ENCODE measurements around the gene MST1R.

MST1R gene

DNA sequence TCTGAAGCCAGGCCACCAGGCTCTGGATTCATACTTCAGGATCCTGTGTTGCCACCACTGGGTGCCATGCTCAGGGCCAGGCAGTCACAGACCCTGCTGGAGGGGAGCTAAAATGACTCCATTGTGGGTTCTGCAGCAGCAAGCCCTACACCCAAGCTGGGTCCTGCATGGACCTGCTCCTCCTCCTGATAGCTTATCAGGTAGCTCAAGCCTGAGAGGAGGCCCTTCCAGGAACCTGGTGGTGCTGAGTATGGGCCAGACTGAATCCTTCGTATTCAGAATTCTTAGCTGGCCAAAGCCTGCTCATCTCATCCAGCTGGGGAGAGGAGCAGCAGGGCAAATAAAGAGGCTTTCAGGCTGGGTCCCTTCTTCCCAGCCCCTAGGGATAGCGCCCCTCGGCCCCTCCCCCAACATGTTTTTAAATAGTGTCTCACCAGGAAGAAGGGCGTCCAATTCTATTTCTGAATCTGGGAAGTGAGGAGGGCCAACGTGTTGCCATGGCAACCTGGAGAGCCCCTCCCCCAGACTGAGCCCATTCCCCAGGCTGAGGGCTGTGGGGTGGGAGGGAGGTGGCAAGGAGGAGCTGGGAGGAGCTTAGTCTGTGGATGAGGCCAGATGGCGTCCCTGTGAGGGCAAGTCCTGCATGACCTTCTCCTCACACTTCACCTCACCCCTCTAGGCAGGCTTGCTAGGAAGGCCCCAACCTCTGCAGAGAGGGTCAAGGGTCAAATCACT lies 22.9 kb downstream of the MST1R start:
- H3K27ac ChIP-seq = no peak overlapping the region
- no peak for DNase-seq (ENCODE audit: low read depth, low spot score)

DNA sequence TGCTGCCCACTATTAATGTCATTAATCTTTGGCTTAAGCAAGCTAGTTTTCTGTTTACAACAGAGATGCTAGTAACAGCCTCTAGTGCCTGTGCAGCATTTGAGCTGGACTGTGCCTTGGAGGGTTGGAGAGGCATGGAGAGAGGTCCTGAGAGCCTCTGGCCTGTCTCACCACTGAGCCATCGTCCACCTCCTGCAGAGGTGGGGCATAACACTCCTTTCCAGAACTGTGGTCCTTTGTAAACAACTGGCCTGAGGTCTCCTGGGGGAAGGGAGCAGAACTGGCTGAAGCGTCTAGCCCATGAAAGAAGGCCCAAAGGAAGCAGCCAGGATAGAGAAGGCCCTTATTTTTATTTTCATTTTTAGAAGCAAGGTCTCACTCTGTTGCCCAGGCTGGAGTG lies 24.0 kb downstream of the MST1R start:
- DNase-seq (ENCODE audit: low read depth, low spot score) = no peak
- no peak overlapping the region for H3K27ac ChIP-seq

- H3K27ac ChIP-seq = no peak overlapping the region
- no peak for DNase-seq (ENCODE audit: low read depth, low spot score)
Observed at GRCh38 chr3:49878686-49879085, 25.0 kb downstream of the MST1R start.

DNA sequence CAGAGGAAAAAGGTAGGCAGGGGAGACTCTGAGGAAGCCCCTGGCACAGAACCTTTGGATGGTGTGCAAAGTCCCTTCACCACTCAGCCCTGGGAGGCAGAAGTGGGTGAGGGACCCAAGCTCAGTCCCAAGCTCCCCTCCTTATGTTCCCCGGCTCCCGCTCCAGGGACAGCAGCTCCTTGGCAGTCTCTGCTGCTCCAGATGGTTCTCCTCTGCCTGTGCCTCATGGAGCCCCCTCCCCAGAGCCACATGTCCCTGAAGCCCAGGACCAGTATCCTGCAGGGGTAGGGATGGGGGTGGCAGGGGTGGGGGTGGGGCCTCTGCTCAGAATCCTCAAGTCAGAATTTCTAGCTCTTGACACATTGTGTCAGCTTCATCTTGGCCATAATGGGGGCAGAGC lies 26.0 kb downstream of the MST1R start:
- H3K27ac ChIP-seq = no peak overlapping the region
- DNase-seq (ENCODE audit: low read depth, low spot score) = no peak

- DNase-seq (ENCODE audit: low read depth, low spot score) = no peak
- no peak overlapping the region for H3K27ac ChIP-seq
Observed at GRCh38 chr3:49876567-49876966, 27.1 kb downstream of the MST1R start.

- H3K27ac ChIP-seq = no peak overlapping the region
- DNase-seq (ENCODE audit: low read depth, low spot score) = no peak
Observed at GRCh38 chr3:49873623-49874022, 30.1 kb downstream of the MST1R start.

DNA sequence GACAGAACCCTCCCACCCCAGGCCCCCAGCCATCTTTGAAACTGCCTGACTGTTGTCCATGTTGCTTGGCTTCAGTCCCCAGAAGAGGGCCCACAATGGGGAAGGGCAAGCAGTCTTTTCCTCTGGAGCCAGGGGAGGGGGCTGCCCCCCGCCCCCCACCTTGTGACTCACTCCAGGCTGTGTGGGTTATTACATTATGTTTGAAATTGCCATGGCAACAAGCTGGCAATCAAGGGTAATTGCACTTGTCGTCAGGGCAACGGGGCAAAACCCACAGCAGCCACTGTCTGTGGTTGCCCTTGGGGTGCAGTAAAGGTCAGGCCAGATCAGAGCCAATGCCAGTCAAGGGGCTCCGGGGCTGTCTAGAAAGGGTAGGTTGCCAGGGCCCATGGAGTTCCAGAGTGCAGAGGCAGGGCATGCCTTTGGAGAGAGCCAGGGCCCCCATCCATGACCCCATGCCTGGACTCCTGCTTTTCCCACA lies 30.8 kb downstream of the MST1R start:
- H3K27ac ChIP-seq = no peak overlapping the region
- DNase-seq (ENCODE audit: low read depth, low spot score) = no peak

DNA sequence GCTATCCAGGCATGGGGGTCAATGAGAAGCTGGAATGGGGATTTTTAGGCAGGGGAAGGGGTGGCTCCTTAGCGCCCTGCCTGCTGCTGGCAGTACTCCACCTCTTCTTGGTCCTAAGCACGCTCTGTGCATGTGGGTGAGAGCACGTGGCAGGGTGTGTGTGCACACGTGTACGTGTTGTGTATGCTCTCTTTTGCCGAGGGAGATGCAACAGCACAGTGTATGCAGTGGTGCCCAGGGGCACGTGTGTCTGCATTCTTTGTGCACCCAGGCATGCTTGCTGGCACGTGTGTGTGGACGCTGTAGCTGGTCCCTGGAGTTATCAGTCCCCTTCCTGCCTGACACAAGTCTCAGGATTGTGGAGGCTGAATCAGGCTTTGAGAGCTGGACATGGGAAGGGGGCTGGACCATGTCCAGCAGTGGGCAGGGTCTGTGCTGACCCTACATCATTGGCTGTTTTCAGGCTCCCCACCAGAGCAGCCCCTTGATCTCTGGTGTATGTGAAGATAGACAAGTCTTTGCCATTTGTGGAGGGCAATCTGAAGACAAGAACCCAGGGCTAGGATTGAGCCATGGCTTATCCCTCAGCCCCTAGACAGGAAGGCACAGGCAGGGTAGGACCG lies 32.0 kb downstream of the MST1R start:
- no peak overlapping the region for H3K27ac ChIP-seq

GRCh38 chr3:49869525-49870126 lies 34.0 kb downstream of the MST1R start, which contains the start of gene CAMKV:
CAMKV (minus strand) TSS chr3:49869906; CDS start chr3:49862388, 7,518 bp downstream.
- no peak within 1 kb of the TSS for H3K27ac ChIP-seq
- DNase-seq (ENCODE audit: low read depth, low spot score) = no peak

More for the DNA sequence above, 32.0 kb downstream of the MST1R start:
- DNase-seq (ENCODE audit: low read depth, low spot score) = no peak

- no peak for DNase-seq (ENCODE audit: low read depth, low spot score)
- no peak overlapping the region for H3K27ac ChIP-seq
Observed at GRCh38 chr3:49868862-49869466, 34.7 kb downstream of the MST1R start.

DNA sequence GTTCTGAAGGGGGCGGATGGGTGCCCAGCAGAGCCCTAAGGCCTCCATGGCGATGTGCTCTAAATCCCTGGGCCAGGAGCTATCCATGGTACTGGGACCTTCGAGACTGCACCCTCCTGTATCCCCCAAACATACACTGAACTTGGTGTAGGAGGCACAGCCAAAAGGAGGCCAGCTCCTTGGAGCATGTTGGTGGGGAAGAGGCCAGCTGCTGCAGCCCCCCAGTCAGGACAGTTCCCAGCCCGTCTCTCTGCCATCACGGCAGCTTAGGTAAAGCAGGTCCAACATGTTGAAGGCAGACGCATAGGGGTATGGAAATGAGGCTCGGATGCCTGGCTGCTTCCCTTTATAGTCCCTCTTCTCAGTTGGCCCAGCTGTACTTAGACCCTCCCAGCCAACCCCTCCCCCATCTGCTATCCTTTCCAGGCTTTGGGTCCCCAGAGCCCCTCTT lies 35.8 kb downstream of the MST1R start:
- DNase-seq (ENCODE audit: low read depth, low spot score) = no peak
- no peak overlapping the region for H3K27ac ChIP-seq

GRCh38 chr3:49867400-49867799 lies 36.3 kb downstream of the MST1R start:
- no peak overlapping the region for H3K27ac ChIP-seq
- DNase-seq (ENCODE audit: low read depth, low spot score) = no peak

DNA sequence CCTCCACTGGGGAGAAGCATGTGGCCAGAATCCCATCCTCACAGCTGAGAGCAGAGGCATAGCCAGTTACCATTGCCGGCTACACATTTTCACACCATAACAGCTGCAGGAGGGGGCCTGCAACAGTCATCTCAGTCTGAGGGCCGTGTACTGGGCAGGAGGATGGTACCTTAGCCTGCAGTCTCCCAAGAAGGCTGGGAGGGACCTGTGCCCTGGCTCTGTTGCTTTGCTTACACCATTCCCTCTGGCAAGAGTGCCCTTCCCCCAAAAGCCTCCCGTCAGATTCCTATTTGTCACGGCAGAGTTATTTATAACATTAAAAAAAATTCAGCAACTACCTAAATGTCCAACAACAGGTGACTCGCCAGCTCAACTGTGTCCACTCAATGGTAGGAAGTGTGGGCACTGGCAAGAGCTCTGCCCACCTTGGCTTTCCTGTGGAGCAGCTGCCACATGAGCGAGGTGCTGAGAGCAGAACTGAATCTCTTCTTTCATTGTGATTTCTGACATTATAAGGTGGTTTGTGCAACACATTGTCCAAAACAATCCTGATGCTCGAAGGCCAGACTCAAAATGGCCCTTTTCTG lies 38.4 kb downstream of the MST1R start:
- no peak for DNase-seq (ENCODE audit: low read depth, low spot score)
- no peak overlapping the region for H3K27ac ChIP-seq

GRCh38 chr3:49864505-49864904 lies 39.2 kb downstream of the MST1R start:
- no peak overlapping the region for H3K27ac ChIP-seq
- DNase-seq (ENCODE audit: low read depth, low spot score) = no peak

DNA sequence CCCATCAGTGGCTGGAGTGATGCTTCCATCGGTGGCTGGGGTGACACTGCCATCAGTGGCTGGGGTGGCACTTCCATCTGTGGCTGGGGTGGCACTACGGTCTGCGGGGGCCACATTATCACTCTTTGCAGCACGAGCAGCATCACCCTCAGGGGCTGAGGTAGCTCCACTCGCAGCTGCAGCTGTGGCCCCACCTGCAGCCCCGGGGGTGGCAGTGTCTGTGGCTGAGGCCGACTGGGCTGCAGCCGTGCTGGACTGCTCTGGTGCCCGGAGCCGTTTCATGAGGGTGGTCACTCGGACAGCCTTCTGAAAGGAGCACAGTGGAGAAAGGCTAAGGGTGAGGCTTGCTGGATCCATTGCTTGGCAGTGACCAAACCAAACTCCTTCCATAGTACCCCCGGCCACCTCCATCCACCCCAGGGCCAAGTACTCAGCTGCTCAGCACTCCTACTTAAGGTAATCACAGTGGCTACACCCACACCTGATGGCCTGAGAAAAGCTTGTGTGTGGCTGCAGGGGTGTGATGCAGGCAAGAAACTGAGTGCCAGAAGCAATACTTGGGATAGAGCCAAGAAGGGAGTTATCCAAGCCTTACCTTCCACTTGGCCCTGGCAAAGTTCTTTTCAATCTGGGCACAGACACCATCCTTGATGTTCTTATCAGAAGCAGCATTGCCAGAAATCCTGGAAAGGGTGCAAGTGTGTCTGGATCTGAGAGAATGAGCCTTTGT lies 43.9 kb downstream of the MST1R start:
- no peak overlapping the region for H3K27ac ChIP-seq
- no peak for DNase-seq (ENCODE audit: low read depth, low spot score)

- DNase-seq (ENCODE audit: low read depth, low spot score) = peak; percentile 45
- no peak within 1 kb of the TSS for H3K27ac ChIP-seq
Observed at GRCh38 chr3:49856181-49857005, 47.3 kb downstream of the MST1R start, which contains the start of gene TRAIP. TRAIP (minus strand) TSS chr3:49856564; CDS start chr3:49856453, 111 bp downstream.

DNA sequence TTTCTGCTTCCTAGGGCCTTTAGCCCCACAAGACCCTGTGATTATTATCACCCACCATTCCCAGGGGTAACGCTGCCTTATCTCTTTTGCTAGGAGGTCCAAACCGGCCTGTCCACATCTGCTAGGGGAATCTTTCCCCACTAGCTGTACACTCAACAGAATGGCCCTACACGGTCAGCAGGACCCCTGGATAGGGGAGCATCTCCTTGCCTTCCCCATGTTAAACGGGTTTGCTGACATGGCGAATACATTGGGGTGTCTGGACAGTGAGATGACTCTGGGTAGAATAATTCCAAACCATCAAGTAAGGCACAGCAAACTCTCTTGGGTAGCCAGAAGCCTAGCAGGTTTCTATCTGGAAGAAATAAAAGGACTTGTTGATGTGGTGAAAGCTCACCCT lies 48.0 kb downstream of the MST1R start:
- H3K27ac ChIP-seq = no peak overlapping the region
- DNase-seq (ENCODE audit: low read depth, low spot score) = no peak

DNA sequence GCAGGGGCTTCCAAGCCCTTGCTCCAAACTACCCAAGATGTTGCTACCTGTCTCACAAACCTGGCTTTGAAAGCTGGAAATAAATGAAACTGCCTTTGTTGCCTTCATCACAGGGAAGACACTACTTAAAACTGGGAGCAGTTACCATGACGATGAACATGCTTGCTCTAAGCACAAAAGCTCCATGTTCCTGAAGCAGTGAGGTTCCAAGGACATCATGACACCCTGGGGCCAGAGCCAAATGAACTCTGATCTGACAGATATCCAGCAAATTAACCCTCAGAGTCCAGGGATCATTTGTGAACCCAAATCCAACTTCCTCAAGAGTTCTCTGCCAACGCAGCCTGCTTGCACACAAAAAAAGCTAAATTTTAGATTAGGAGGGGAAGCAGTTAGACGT lies 58.0 kb downstream of the MST1R start:
- no peak overlapping the region for H3K27ac ChIP-seq
- no peak for DNase-seq (ENCODE audit: low read depth, low spot score)

All from epithelial cell of prostate (primary cell).